ENCODE results near the gene CERS6.
"Not testable (repeated sequence)": the region's sequence is repeated elsewhere in the genome, so short reads cannot be mapped to it uniquely, and the experiment has no call there.

Gene CERS6

DNA sequence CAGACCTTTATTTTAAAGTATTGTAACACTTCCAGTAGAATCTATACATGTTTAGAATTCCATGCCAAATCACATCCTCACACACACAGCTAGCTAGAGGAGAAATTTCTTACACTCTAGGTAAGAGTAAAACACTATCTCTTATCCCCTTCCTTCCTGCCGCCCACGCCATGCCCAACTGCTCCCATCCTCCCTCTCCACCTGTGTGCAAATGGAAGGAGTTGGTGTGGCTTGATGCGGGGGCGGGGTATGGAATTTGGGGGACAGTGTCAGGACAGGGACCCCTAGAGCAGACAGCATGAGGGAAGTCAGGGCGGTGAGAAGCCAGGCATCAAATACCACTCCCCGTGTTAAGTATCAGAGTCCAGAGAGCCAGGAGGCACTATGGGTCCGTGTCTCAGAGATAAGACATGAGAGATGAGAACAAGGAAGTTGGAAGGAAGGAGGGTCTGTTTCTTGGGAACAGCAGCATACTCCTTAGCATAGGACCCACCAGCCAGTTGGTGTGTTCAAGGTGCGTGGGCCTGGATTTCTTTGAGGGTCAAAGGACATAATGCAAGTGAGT, 297.8 kb downstream of the CERS6 start:
- H3K4me1 Mint-ChIP-seq (ENCODE audit: low read depth in 2 of 2), result peaks cover 36 to 59% of the 10 kb centered on the region in 2 donors

DNA sequence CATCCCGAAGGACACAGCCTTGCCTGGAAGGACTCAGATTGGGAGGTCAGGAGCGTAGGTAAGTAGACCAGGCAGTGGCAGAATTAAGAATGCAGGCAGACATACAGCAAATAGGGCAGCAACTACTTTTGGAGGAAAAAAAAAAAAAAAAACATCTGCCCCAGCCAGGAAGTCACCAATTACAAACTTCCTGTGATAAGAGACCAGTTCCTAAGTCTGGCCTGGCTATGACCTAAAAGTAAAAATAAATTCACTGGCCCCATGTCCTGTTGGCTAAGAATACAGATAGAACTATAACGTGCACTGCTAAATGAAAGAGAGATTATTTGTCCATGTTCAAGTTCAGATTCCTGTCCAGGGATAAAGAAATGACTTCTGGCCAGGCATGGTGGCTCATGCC, 301.2 kb downstream of the CERS6 start:
- Mint-ChIP-seq H3K27ac (peak overlapping the region in 1 of 2 donors; percentile 5), H3K4me1 (ENCODE audit: low read depth in 2 of 2) (peaks cover 22 to 41% of the 10 kb centered on the region in 2 donors), H3K9me3 (no peaks in the 10 kb centered on the region), H3K4me3 (peak overlapping the region in 1 of 2 donors; percentile 3), H3K36me3 (ENCODE audit: insufficient read depth) (peaks cover 3% of the 10 kb centered on the region), H3K27me3 (no peaks in the 10 kb centered on the region)
- DNase-seq (no peak), ATAC-seq (replicated peaks) (peak; percentile 47)

More for the DNA sequence above, 297.8 kb downstream of the CERS6 start:
- DNase-seq, result no peak
- Mint-ChIP-seq H3K27me3 (no peaks in the 10 kb centered on the region), H3K9me3 (no peaks in the 10 kb centered on the region), H3K4me3 (no peak overlapping the region), H3K36me3 (ENCODE audit: insufficient read depth) (peaks cover 3% of the 10 kb centered on the region), H3K27ac (peak overlapping the region in 1 of 2 donors; percentile 62)
- ATAC-seq (replicated peaks), result no peak

GRCh38 chr2:168758970-168759820, 303.1 kb downstream of the CERS6 start:
- Mint-ChIP-seq H3K9me3 (no peaks in the 10 kb centered on the region), H3K27me3 (no peaks in the 10 kb centered on the region), H3K4me3 (no peak overlapping the region), H3K27ac (no peak overlapping the region), H3K36me3 (ENCODE audit: insufficient read depth) (no peaks in the 10 kb centered on the region), H3K4me1 (ENCODE audit: low read depth in 2 of 2) (peaks cover 11 to 26% of the 10 kb centered on the region in 2 donors)
- peak; percentile 7 to 17 (median 16) for DNase-seq
- peak; percentile 88 for ATAC-seq (replicated peaks)

DNA sequence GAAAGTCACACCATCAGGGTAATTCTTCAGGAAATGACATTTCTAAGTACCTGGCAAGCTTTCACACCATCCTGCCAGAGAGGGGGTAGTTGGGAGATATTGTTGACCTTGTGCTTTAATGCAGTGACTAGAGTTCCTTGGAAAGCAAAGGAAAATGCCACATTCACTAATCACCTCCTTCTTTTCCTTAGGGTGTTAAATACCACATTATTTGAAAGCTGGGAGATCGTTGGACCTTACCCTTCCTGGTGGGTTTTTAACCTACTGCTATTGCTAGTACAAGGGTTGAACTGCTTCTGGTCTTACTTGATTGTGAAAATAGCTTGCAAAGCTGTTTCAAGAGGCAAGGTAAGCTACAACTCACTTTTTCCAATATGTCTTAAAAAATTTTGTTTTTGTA, 309.3 kb downstream of the CERS6 start:
- Mint-ChIP-seq H3K27me3 (no peaks in the 10 kb centered on the region), H3K36me3 (ENCODE audit: insufficient read depth) (peaks cover 8% of the 10 kb centered on the region), H3K4me1 (ENCODE audit: low read depth in 2 of 2) (no peaks in the 10 kb centered on the region)

DNA sequence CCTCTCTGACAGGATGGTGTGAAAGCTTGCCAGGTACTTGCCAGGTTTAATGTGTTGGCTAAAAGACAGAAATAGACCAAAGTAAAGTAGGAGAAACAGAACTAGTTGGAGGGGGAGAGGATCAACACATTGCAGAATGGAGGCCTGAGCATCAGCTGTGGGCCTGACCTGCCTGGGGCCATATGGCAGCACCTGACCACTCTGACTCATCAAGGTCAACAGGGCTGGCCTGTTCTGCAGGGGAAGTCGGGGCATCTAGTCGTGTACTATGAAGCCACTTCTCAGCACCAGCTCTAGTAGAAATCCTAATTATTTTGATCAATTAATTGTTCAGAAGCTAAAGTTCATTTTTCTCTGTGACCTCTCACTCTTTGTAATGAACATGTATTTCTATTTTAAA, 310.5 kb downstream of the CERS6 start:
- H3K4me3 Mint-ChIP-seq, result no peak overlapping the region
- H3K36me3 Mint-ChIP-seq (ENCODE audit: insufficient read depth), result peaks cover 8% of the 10 kb centered on the region
- H3K4me1 Mint-ChIP-seq (ENCODE audit: low read depth in 2 of 2), result no peaks in the 10 kb centered on the region
- H3K27ac Mint-ChIP-seq, result no peak overlapping the region
- DNase-seq (no peak), ATAC-seq (replicated peaks) (no peak)
- no peaks in the 10 kb centered on the region for H3K27me3 Mint-ChIP-seq
- no peaks in the 10 kb centered on the region for H3K9me3 Mint-ChIP-seq

More for the DNA sequence above, 309.3 kb downstream of the CERS6 start:
- Mint-ChIP-seq H3K4me3 (no peak overlapping the region), H3K9me3 (no peaks in the 10 kb centered on the region), H3K27ac (no peak overlapping the region)
- ATAC-seq (replicated peaks), result no peak
- no peak for DNase-seq

- Mint-ChIP-seq H3K27ac (no peak overlapping the region), H3K27me3 (no peaks in the 10 kb centered on the region), H3K4me1 (ENCODE audit: low read depth in 2 of 2) (no peaks in the 10 kb centered on the region), H3K4me3 (no peak overlapping the region), H3K9me3 (no peaks in the 10 kb centered on the region), H3K36me3 (ENCODE audit: insufficient read depth) (peaks cover 8% of the 10 kb centered on the region)
- ATAC-seq (replicated peaks), result no peak
- DNase-seq, result no peak
Measured at GRCh38 chr2:168767258-168767657, 311.2 kb downstream of the CERS6 start.

- not testable (repeated sequence) for H3K27ac Mint-ChIP-seq; H3K36me3 Mint-ChIP-seq (ENCODE audit: insufficient read depth); H3K27me3 Mint-ChIP-seq; DNase-seq; H3K4me3 Mint-ChIP-seq; H3K9me3 Mint-ChIP-seq; H3K4me1 Mint-ChIP-seq (ENCODE audit: low read depth in 2 of 2); ATAC-seq (replicated peaks)
Measured at GRCh38 chr2:168768357-168768756, 312.3 kb downstream of the CERS6 start.

DNA sequence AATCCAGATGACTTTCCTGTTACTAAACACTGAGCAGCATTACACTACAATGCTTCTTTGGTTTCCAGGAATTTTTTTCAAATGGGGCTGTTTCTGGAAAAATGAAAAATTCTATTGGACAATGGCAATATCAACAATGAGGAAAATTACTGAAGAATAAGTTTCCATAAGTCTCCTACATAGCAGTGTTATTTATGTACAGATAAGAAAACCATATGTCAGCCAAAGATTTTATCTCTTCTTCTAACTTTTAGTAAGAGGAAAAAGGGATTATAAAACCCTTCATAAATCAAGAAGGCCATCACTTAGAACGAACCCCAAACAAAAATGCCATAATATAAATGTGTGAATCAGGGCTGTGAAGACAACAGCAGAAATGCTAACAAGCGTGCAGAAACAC, 314.7 kb downstream of the CERS6 start:
- no peak overlapping the region for H3K27ac Mint-ChIP-seq
- ATAC-seq (replicated peaks) (no peak), DNase-seq (no peak)
- no peaks in the 10 kb centered on the region for H3K27me3 Mint-ChIP-seq
- no peaks in the 10 kb centered on the region for H3K9me3 Mint-ChIP-seq
- no peaks in the 10 kb centered on the region for H3K4me1 Mint-ChIP-seq (ENCODE audit: low read depth in 2 of 2)
- no peak overlapping the region for H3K4me3 Mint-ChIP-seq
- H3K36me3 Mint-ChIP-seq (ENCODE audit: insufficient read depth), result peaks cover 8% of the 10 kb centered on the region

GRCh38 chr2:168772704-168773103, 316.6 kb downstream of the CERS6 start:
- Mint-ChIP-seq H3K4me1 (ENCODE audit: low read depth in 2 of 2) (no peaks in the 10 kb centered on the region), H3K27ac (no peak overlapping the region), H3K4me3 (no peak overlapping the region), H3K36me3 (ENCODE audit: insufficient read depth) (peaks cover 8% of the 10 kb centered on the region), H3K27me3 (no peaks in the 10 kb centered on the region), H3K9me3 (no peaks in the 10 kb centered on the region)
- ATAC-seq (replicated peaks), result no peak
- DNase-seq, result no peak

GRCh38 chr2:168773128-168773527, 317.1 kb downstream of the CERS6 start:
- H3K36me3 Mint-ChIP-seq (ENCODE audit: insufficient read depth), result peaks cover 7% of the 10 kb centered on the region
- no peaks in the 10 kb centered on the region for H3K9me3 Mint-ChIP-seq
- H3K27me3 Mint-ChIP-seq, result no peaks in the 10 kb centered on the region
- no peaks in the 10 kb centered on the region for H3K4me1 Mint-ChIP-seq (ENCODE audit: low read depth in 2 of 2)
- DNase-seq, result no peak
- ATAC-seq (replicated peaks), result no peak
- no peak overlapping the region for H3K4me3 Mint-ChIP-seq
- H3K27ac Mint-ChIP-seq, result no peak overlapping the region

- DNase-seq (peak in 1 of 3 experiments; percentile 23), ATAC-seq (replicated peaks) (no peak)
- no peak overlapping the region for H3K4me3 Mint-ChIP-seq
- H3K27ac Mint-ChIP-seq, result no peak overlapping the region
- no peaks in the 10 kb centered on the region for H3K4me1 Mint-ChIP-seq (ENCODE audit: low read depth in 2 of 2)
- no peaks in the 10 kb centered on the region for H3K9me3 Mint-ChIP-seq
- H3K36me3 Mint-ChIP-seq (ENCODE audit: insufficient read depth), result peaks cover 3% of the 10 kb centered on the region
- no peaks in the 10 kb centered on the region for H3K27me3 Mint-ChIP-seq
Measured at GRCh38 chr2:168773719-168774521, 317.8 kb downstream of the CERS6 start.

- peaks cover 2% of the 10 kb centered on the region for H3K36me3 Mint-ChIP-seq (ENCODE audit: insufficient read depth)
- no peak overlapping the region for H3K27ac Mint-ChIP-seq
- no peaks in the 10 kb centered on the region for H3K4me1 Mint-ChIP-seq (ENCODE audit: low read depth in 2 of 2)
- no peak overlapping the region for H3K4me3 Mint-ChIP-seq
- H3K27me3 Mint-ChIP-seq, result no peaks in the 10 kb centered on the region
- H3K9me3 Mint-ChIP-seq, result no peaks in the 10 kb centered on the region
- ATAC-seq (replicated peaks) (no peak), DNase-seq (no peak)
Measured at GRCh38 chr2:168775837-168776236, 319.8 kb downstream of the CERS6 start.

GRCh38 chr2:168780669-168781071, 324.6 kb downstream of the CERS6 start:
- ATAC-seq (replicated peaks), result no peak

More at GRCh38 chr2:168780669-168781071, 324.6 kb downstream of the CERS6 start:
- peaks cover 2% of the 10 kb centered on the region for H3K36me3 Mint-ChIP-seq (ENCODE audit: insufficient read depth)
- DNase-seq, result no peak
- no peaks in the 10 kb centered on the region for H3K9me3 Mint-ChIP-seq
- H3K27ac Mint-ChIP-seq, result no peak overlapping the region
- no peaks in the 10 kb centered on the region for H3K27me3 Mint-ChIP-seq
- H3K4me1 Mint-ChIP-seq (ENCODE audit: low read depth in 2 of 2), result no peaks in the 10 kb centered on the region
- H3K4me3 Mint-ChIP-seq, result no peak overlapping the region
